ENCODE measurements around the gene COL6A5.
"Not testable (repeated sequence)": the region's sequence is repeated elsewhere in the genome, so short reads cannot be mapped to it uniquely, and the experiment has no call there.

The COL6A5 gene

GRCh38 chr3:130323503-130323902 is 22.0 kb upstream of the COL6A5 start:
- TF ChIP-seq CTCF (IDR thresholded peaks at IDR 0.05; ENCODE audit: insufficient read depth, missing control alignments): no peak
- DNase-seq (ENCODE audit: insufficient read length, low spot score) (no peak), FAIRE-seq (no peak)

- no peak for TF ChIP-seq CTCF (IDR thresholded peaks at IDR 0.05; ENCODE audit: insufficient read depth, missing control alignments)
- DNase-seq (ENCODE audit: insufficient read length, low spot score): no peak
- no peak for FAIRE-seq
These were observed 4.7 kb upstream of the COL6A5 start for GRCh38 chr3:130340766-130341165.

- FAIRE-seq (no peak), DNase-seq (ENCODE audit: insufficient read length, low spot score) (no peak)
- no peak for TF ChIP-seq CTCF (IDR thresholded peaks at IDR 0.05; ENCODE audit: insufficient read depth, missing control alignments)
These were observed 4.1 kb upstream of the COL6A5 start for GRCh38 chr3:130341388-130341787.

GRCh38 chr3:130341882-130342281 is 3.6 kb upstream of the COL6A5 start:
- TF ChIP-seq CTCF (IDR thresholded peaks at IDR 0.05; ENCODE audit: insufficient read depth, missing control alignments): no peak
- FAIRE-seq (no peak), DNase-seq (ENCODE audit: insufficient read length, low spot score) (no peak)

- FAIRE-seq: no peak
- no peak for TF ChIP-seq CTCF (IDR thresholded peaks at IDR 0.05; ENCODE audit: insufficient read depth, missing control alignments)
These were observed 2.4 kb upstream of the COL6A5 start for GRCh38 chr3:130342821-130343661.

GRCh38 chr3:130348258-130348657 is 2.8 kb downstream of the COL6A5 start:
- not testable (repeated sequence) for FAIRE-seq; DNase-seq (ENCODE audit: insufficient read length, low spot score)

More at GRCh38 chr3:130342821-130343661, 2.4 kb upstream of the COL6A5 start:
- DNase-seq (ENCODE audit: insufficient read length, low spot score): no peak

GRCh38 chr3:130354430-130354829 is 9.0 kb downstream of the COL6A5 start:
- FAIRE-seq (no peak), DNase-seq (ENCODE audit: insufficient read length, low spot score) (no peak)

More at GRCh38 chr3:130354430-130354829, 9.0 kb downstream of the COL6A5 start:
- no peak for TF ChIP-seq CTCF (IDR thresholded peaks at IDR 0.05; ENCODE audit: insufficient read depth, missing control alignments)

All from D721Med (cell line).